Measurements from ENCODE around the gene CLMN.

The CLMN gene

DNA sequence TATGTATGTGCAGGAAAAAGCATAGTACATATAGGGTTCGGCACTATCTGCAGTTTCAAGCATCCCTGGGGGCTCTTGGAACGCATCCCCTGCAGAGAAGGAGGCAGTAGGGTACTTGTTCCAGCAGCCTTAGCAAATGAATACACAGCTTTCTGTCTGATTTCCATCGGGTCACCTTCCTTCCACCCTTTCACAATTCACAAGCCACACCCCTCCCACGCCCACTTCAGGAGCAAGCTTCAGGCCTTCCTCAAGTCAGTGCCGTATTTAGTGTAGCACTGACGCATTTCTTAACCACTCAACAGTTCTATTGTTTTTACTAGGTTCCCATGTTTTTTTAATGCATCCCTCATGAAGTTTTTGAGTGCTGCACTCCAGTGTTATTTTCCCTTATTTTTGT is 64.2 kb downstream of the CLMN start:
- H3K23ac ChIP-seq (ENCODE audit: low read length) = no peak overlapping the region
- H2AK5ac ChIP-seq (ENCODE audit: low read length) = no peak overlapping the region
- no peak overlapping the region for H3K27ac ChIP-seq (ENCODE audit: low read depth, low read length)
- H3K27me3 ChIP-seq (ENCODE audit: insufficient read depth, low read length, poor library complexity) = no peaks in the 10 kb centered on the region
- no peak overlapping the region for H3K4ac ChIP-seq (ENCODE audit: low read depth, low read length)
- H2BK15ac ChIP-seq (replicated peaks; ENCODE audit: low read depth) = no peak overlapping the region
- H3K4me1 ChIP-seq (ENCODE audit: control insufficient read depth, low read depth, low read length) = peaks cover 10% of the 10 kb centered on the region
- no peaks in the 10 kb centered on the region for H3K36me3 ChIP-seq (ENCODE audit: control insufficient read depth, insufficient read depth, low read length)
- H3K9ac ChIP-seq (ENCODE audit: low read length) = no peak overlapping the region
- H3K4me3 ChIP-seq (ENCODE audit: low read length) = no peak overlapping the region
- no peak overlapping the region for H3K18ac ChIP-seq (ENCODE audit: low read length)
- no peak overlapping the region for H2BK5ac ChIP-seq (ENCODE audit: low read length)
- no peak overlapping the region for H4K8ac ChIP-seq (ENCODE audit: low read depth, low read length)
- no peak overlapping the region for H3K56ac ChIP-seq (ENCODE audit: low read length)
- peak; percentile 92 for DNase-seq
- no peaks in the 10 kb centered on the region for H3K79me2 ChIP-seq (ENCODE audit: control insufficient read depth, insufficient read depth, low read length)
- H3K4me2 ChIP-seq (ENCODE audit: low read length) = no peak overlapping the region
- H3K79me1 ChIP-seq (ENCODE audit: low read length) = no peaks in the 10 kb centered on the region
- no peak overlapping the region for H4K5ac ChIP-seq (ENCODE audit: low read length)
- H2BK120ac ChIP-seq (ENCODE audit: low read depth, low read length) = no peak overlapping the region
- WGBS (ENCODE audit: extremely low coverage, insufficient coverage, low lambda C conversion rate) = no CpG with 5 or more reads among the region's 6 CpGs

DNA sequence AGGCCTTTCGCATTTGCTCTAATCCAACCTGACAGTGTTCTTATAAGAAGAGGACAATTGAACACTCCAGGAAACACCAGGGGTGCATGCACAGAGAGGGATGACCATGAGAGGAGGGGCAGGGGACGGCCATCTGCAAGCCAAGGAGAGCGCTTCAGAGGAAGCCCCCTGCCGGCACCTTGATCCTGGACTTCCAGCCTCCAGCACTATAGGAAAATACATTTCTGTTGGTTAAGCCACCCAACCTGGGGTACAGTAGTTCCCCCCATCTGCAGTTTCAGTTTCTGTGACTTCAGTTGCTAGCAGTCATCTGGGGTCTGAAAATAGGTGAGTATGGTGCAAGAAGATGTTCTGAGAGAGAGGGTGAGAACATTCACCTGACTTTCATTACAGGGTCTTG is 64.7 kb downstream of the CLMN start:
- Histone ChIP-seq H3K9ac (ENCODE audit: low read length) (no peak overlapping the region), H3K4me3 (ENCODE audit: low read length) (no peak overlapping the region), H4K8ac (ENCODE audit: low read depth, low read length) (no peak overlapping the region), H4K5ac (ENCODE audit: low read length) (no peak overlapping the region), H3K79me2 (ENCODE audit: control insufficient read depth, insufficient read depth, low read length) (no peaks in the 10 kb centered on the region), H3K18ac (ENCODE audit: low read length) (no peak overlapping the region), H3K36me3 (ENCODE audit: control insufficient read depth, insufficient read depth, low read length) (no peaks in the 10 kb centered on the region), H3K4me1 (ENCODE audit: control insufficient read depth, low read depth, low read length) (peaks cover 14% of the 10 kb centered on the region), H3K4me2 (ENCODE audit: low read length) (no peak overlapping the region), H3K4ac (ENCODE audit: low read depth, low read length) (no peak overlapping the region), H2BK120ac (ENCODE audit: low read depth, low read length) (no peak overlapping the region), H3K23ac (ENCODE audit: low read length) (no peak overlapping the region), H2BK15ac (replicated peaks; ENCODE audit: low read depth) (no peak overlapping the region), H2AK5ac (ENCODE audit: low read length) (no peak overlapping the region), H3K27ac (ENCODE audit: low read depth, low read length) (no peak overlapping the region), H3K79me1 (ENCODE audit: low read length) (no peaks in the 10 kb centered on the region), H3K56ac (ENCODE audit: low read length) (no peak overlapping the region), H2BK5ac (ENCODE audit: low read length) (no peak overlapping the region), H3K27me3 (ENCODE audit: insufficient read depth, low read length, poor library complexity) (no peaks in the 10 kb centered on the region)
- no peak for DNase-seq
- WGBS (ENCODE audit: extremely low coverage, insufficient coverage, low lambda C conversion rate) = no CpG with 5 or more reads among the region's 4 CpGs

DNA sequence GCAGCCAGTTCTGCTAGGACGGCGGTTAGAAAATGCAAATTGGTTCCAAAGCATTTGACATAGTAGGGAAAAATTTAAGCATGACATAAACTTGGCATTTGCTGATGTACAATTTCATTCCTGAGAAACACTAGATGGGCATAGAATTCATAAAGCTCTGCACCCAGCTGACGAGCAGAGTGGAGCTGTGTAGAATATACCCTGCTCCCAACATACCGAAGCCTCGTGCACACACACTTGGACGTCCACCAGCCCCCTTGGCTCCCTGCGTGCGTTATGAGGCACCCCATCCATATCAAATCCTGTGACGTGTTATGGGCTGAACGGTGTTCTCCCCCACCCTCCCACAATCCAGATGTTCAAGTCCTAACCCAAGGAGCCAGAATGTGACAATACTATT is 65.4 kb downstream of the CLMN start:
- Histone ChIP-seq H3K79me2 (ENCODE audit: control insufficient read depth, insufficient read depth, low read length) (no peaks in the 10 kb centered on the region), H3K4me3 (ENCODE audit: low read length) (no peak overlapping the region), H2AK5ac (ENCODE audit: low read length) (no peak overlapping the region), H4K5ac (ENCODE audit: low read length) (no peak overlapping the region), H3K4me1 (ENCODE audit: control insufficient read depth, low read depth, low read length) (peaks cover 18% of the 10 kb centered on the region), H2BK15ac (replicated peaks; ENCODE audit: low read depth) (no peak overlapping the region), H3K9ac (ENCODE audit: low read length) (no peak overlapping the region), H3K36me3 (ENCODE audit: control insufficient read depth, insufficient read depth, low read length) (no peaks in the 10 kb centered on the region), H3K18ac (ENCODE audit: low read length) (peak overlapping the region; percentile 24), H2BK120ac (ENCODE audit: low read depth, low read length) (no peak overlapping the region), H2BK5ac (ENCODE audit: low read length) (no peak overlapping the region), H3K4ac (ENCODE audit: low read depth, low read length) (no peak overlapping the region), H3K27me3 (ENCODE audit: insufficient read depth, low read length, poor library complexity) (no peaks in the 10 kb centered on the region), H3K23ac (ENCODE audit: low read length) (no peak overlapping the region), H4K8ac (ENCODE audit: low read depth, low read length) (no peak overlapping the region), H3K4me2 (ENCODE audit: low read length) (no peak overlapping the region), H3K27ac (ENCODE audit: low read depth, low read length) (no peak overlapping the region), H3K79me1 (ENCODE audit: low read length) (no peaks in the 10 kb centered on the region), H3K56ac (ENCODE audit: low read length) (no peak overlapping the region)
- DNase-seq = no peak
- no CpG with 5 or more reads among the region's 10 CpGs for WGBS (ENCODE audit: extremely low coverage, insufficient coverage, low lambda C conversion rate)

DNA sequence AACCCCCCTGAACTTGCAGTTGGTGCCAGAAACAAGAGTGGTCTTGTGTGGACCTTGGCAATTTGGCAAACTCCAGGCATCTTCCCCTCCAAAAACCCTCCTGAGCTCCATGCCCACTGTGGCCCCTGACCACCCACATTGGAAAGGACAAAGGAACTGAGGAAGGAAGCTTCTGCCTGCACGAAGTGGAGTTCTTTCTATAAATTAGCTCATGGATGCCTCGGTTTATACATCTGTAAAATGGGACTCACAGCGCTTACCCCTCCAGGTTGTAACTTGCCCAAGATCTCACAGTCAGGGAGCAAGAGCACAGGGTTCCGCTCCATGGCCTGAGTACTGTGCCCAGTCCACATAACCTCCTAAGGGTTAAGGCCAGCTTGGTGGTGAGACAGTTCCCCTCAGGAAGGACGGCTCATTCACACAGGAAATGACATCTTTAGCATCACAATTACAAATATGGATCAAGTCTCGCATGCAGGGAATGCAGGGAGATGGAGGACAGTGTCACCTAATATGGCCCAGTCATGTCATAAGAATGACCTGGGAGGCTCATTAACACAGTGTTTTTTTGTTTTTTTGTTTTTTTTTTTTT is 66.6 kb downstream of the CLMN start:
- no CpG with 5 or more reads among the region's 6 CpGs for WGBS (ENCODE audit: extremely low coverage, insufficient coverage, low lambda C conversion rate)
- Histone ChIP-seq H3K36me3 (ENCODE audit: control insufficient read depth, insufficient read depth, low read length) (no peaks in the 10 kb centered on the region), H3K27ac (ENCODE audit: low read depth, low read length) (no peak overlapping the region), H3K79me1 (ENCODE audit: low read length) (no peaks in the 10 kb centered on the region), H2AK5ac (ENCODE audit: low read length) (no peak overlapping the region), H3K4me3 (ENCODE audit: low read length) (no peak overlapping the region), H3K79me2 (ENCODE audit: control insufficient read depth, insufficient read depth, low read length) (no peaks in the 10 kb centered on the region), H2BK15ac (replicated peaks; ENCODE audit: low read depth) (no peak overlapping the region), H3K4ac (ENCODE audit: low read depth, low read length) (no peak overlapping the region), H3K4me2 (ENCODE audit: low read length) (no peak overlapping the region), H2BK5ac (ENCODE audit: low read length) (no peak overlapping the region), H4K8ac (ENCODE audit: low read depth, low read length) (no peak overlapping the region), H3K4me1 (ENCODE audit: control insufficient read depth, low read depth, low read length) (peaks cover 24% of the 10 kb centered on the region), H3K18ac (ENCODE audit: low read length) (no peak overlapping the region), H3K9ac (ENCODE audit: low read length) (no peak overlapping the region), H3K27me3 (ENCODE audit: insufficient read depth, low read length, poor library complexity) (no peaks in the 10 kb centered on the region), H3K56ac (ENCODE audit: low read length) (no peak overlapping the region), H3K23ac (ENCODE audit: low read length) (no peak overlapping the region), H2BK120ac (ENCODE audit: low read depth, low read length) (no peak overlapping the region), H4K5ac (ENCODE audit: low read length) (no peak overlapping the region)
- no peak for DNase-seq

DNA sequence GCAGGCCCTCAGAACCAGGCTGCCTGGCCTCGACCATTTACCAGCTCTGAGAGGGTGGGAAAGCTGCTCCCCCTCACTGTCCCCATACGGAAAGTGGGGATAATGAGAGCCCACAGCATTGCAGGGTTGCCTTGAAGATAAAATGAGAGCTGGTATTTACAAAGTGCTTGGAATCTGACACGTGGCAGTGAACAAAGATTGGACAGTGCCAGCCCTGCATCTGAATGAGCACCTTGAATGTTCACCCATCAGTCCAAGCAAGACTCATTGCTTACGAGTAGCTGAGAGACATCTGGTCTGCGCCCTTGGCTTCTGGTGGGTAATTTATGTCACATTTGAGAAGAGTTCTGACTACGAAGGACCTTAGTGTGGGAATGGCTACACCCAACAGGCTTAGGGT is 67.5 kb downstream of the CLMN start:
- H3K4me1 ChIP-seq (ENCODE audit: control insufficient read depth, low read depth, low read length) = peaks cover 24% of the 10 kb centered on the region
- no peak overlapping the region for H2AK5ac ChIP-seq (ENCODE audit: low read length)

DNA sequence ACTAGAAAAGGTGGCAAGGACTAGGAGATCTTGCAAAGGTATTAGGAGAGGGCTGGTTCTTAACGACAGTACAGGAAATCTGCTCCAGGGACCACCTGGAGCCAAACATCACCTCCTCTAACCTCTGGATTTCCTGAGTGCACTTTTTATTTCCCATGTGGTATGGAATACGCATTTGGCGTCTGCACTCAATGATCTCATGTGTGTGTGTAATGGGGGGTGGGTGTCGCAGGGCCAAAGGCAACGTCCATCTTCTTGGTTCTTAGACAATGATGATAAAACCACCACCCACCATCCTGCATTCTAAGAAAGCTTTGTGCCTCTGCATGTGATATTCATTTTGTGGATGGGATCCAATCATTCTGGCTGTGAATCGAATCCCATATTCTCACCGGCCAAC is 68.8 kb downstream of the CLMN start:
- peaks cover 21% of the 10 kb centered on the region for H3K4me1 ChIP-seq (ENCODE audit: control insufficient read depth, low read depth, low read length)

More for the DNA sequence above, 67.5 kb downstream of the CLMN start:
- H3K18ac ChIP-seq (ENCODE audit: low read length) = peak overlapping the region; percentile 1
- H3K4ac ChIP-seq (ENCODE audit: low read depth, low read length) = no peak overlapping the region
- H3K79me2 ChIP-seq (ENCODE audit: control insufficient read depth, insufficient read depth, low read length) = no peaks in the 10 kb centered on the region
- H3K9ac ChIP-seq (ENCODE audit: low read length) = no peak overlapping the region
- H2BK5ac ChIP-seq (ENCODE audit: low read length) = no peak overlapping the region
- DNase-seq = no peak
- no peaks in the 10 kb centered on the region for H3K27me3 ChIP-seq (ENCODE audit: insufficient read depth, low read length, poor library complexity)
- H3K27ac ChIP-seq (ENCODE audit: low read depth, low read length) = no peak overlapping the region
- no peak overlapping the region for H3K4me2 ChIP-seq (ENCODE audit: low read length)
- no peak overlapping the region for H3K4me3 ChIP-seq (ENCODE audit: low read length)
- H2BK15ac ChIP-seq (replicated peaks; ENCODE audit: low read depth) = no peak overlapping the region
- no peak overlapping the region for H4K5ac ChIP-seq (ENCODE audit: low read length)
- H2BK120ac ChIP-seq (ENCODE audit: low read depth, low read length) = no peak overlapping the region
- no peak overlapping the region for H4K8ac ChIP-seq (ENCODE audit: low read depth, low read length)
- no peaks in the 10 kb centered on the region for H3K36me3 ChIP-seq (ENCODE audit: control insufficient read depth, insufficient read depth, low read length)
- no peak overlapping the region for H3K56ac ChIP-seq (ENCODE audit: low read length)
- no CpG with 5 or more reads among the region's 6 CpGs for WGBS (ENCODE audit: extremely low coverage, insufficient coverage, low lambda C conversion rate)
- no peaks in the 10 kb centered on the region for H3K79me1 ChIP-seq (ENCODE audit: low read length)
- H3K23ac ChIP-seq (ENCODE audit: low read length) = no peak overlapping the region

More for the DNA sequence above, 68.8 kb downstream of the CLMN start:
- Histone ChIP-seq H3K4me3 (ENCODE audit: low read length) (no peak overlapping the region), H2BK15ac (replicated peaks; ENCODE audit: low read depth) (no peak overlapping the region), H3K79me1 (ENCODE audit: low read length) (no peaks in the 10 kb centered on the region), H2AK5ac (ENCODE audit: low read length) (no peak overlapping the region), H4K8ac (ENCODE audit: low read depth, low read length) (no peak overlapping the region), H3K4me2 (ENCODE audit: low read length) (no peak overlapping the region), H3K56ac (ENCODE audit: low read length) (no peak overlapping the region), H3K36me3 (ENCODE audit: control insufficient read depth, insufficient read depth, low read length) (no peaks in the 10 kb centered on the region), H2BK5ac (ENCODE audit: low read length) (no peak overlapping the region), H3K18ac (ENCODE audit: low read length) (no peak overlapping the region), H3K4ac (ENCODE audit: low read depth, low read length) (no peak overlapping the region), H3K27ac (ENCODE audit: low read depth, low read length) (no peak overlapping the region), H3K79me2 (ENCODE audit: control insufficient read depth, insufficient read depth, low read length) (no peaks in the 10 kb centered on the region), H2BK120ac (ENCODE audit: low read depth, low read length) (no peak overlapping the region), H3K27me3 (ENCODE audit: insufficient read depth, low read length, poor library complexity) (no peaks in the 10 kb centered on the region), H4K5ac (ENCODE audit: low read length) (no peak overlapping the region), H3K9ac (ENCODE audit: low read length) (no peak overlapping the region), H3K23ac (ENCODE audit: low read length) (no peak overlapping the region)
- DNase-seq = no peak
- no CpG with 5 or more reads among the region's 7 CpGs for WGBS (ENCODE audit: extremely low coverage, insufficient coverage, low lambda C conversion rate)
